Left ventricle myocardium inferior (tissue), 1 donor: ENCODE results near the gene ENTR1. TPM values are rescaled to one million over a fixed set of nuclear protein-coding genes. Genes with fewer than 3 reads are reported as not detected.

Source experiments
- DNase-seq: peaks from one replicate; pipeline ENCODE4 v3.0.0-alpha.2; 2020
- H3K27ac ChIP-seq: fragments of 200-600 bp; replicated peaks from 2 replicates; pipeline ENCODE4 v1.8.0; 2021
- H3K27me3 ChIP-seq: fragments of 200-600 bp; 2 replicates; pipeline ENCODE4 v1.8.0; 2021; ENCODE audit warnings: low read depth
- H3K36me3 ChIP-seq: fragments of 200-600 bp; 2 replicates; pipeline ENCODE4 v1.8.0; 2021
- H3K4me1 ChIP-seq: fragments of 200-600 bp; 2 replicates; pipeline ENCODE4 v1.8.0; 2021
- H3K4me3 ChIP-seq: fragments of 200-600 bp; 2 replicates; pipeline ENCODE4 v1.8.0; 2021; ENCODE audit warnings: mild to moderate bottlenecking, moderate library complexity
- H3K9me3 ChIP-seq: fragments of 200-600 bp; replicated peaks from 2 replicates; pipeline ENCODE4 v1.8.0; 2021
- intact Hi-C: fragments of 100-400 bp; cut with micrococcal nuclease; formaldehyde crosslinking; loops from one replicate; pipeline ENCODE4 v1.11.0; 2022
- total RNA-seq: library from RNA; stranded (reverse); fragmentation: NEBNext Ultra II Directional; extraction: Animal tissue kit (Norgen Biotek cat#: 25700); gene quantifications from one replicate; pipeline ENCODE4 v1.2.1, GENCODE V29; 2021
- TF ChIP-seq, protein P1 (sequence below): fragments of 200-600 bp; IDR thresholded peaks from 2 replicates; pipeline ENCODE4 v1.8.0; 2021; ENCODE audit warnings: antibody characterized with exemption, mild to moderate bottlenecking, borderline replicate concordance
- donor health status: DM: no; HTN: yes; CAD: no; lungs with severe emphysema.

ENTR1 gene
- total RNA-seq, 1 donor from 2014 or later, result 20.1 TPM

DNA sequence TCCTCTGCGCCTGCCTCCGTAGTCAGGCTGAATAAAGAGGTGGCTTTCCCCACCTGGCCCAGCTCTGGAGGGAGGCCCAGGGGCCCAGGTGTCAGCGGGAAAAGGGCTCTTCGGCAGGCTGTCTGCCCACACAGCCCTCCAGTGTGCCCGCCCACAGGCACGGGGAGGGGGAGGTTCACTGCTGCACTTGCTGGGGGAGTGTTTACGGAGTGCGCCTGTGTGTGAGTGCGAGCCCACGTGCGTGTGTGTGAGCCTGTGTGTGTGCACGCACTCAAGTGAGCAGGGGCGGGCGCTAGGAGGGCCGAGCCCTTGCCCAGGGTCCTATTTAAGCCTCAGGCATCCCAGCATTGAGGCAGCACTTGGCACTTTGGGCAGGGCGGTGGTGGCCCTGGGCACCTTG, 57.7 kb downstream of the ENTR1 start:
- Histone ChIP-seq H3K4me3 (peak overlapping the region; percentile 64), H3K9me3 (no peaks in the 10 kb centered on the region), H3K27me3 (no peaks in the 10 kb centered on the region), H3K36me3 (peaks cover 31% of the 10 kb centered on the region), H3K27ac (peak overlapping the region; percentile 93), H3K4me1 (peaks cover 41% of the 10 kb centered on the region)
- intact Hi-C loops, result no loop called here
- TF ChIP-seq, protein P1, sequence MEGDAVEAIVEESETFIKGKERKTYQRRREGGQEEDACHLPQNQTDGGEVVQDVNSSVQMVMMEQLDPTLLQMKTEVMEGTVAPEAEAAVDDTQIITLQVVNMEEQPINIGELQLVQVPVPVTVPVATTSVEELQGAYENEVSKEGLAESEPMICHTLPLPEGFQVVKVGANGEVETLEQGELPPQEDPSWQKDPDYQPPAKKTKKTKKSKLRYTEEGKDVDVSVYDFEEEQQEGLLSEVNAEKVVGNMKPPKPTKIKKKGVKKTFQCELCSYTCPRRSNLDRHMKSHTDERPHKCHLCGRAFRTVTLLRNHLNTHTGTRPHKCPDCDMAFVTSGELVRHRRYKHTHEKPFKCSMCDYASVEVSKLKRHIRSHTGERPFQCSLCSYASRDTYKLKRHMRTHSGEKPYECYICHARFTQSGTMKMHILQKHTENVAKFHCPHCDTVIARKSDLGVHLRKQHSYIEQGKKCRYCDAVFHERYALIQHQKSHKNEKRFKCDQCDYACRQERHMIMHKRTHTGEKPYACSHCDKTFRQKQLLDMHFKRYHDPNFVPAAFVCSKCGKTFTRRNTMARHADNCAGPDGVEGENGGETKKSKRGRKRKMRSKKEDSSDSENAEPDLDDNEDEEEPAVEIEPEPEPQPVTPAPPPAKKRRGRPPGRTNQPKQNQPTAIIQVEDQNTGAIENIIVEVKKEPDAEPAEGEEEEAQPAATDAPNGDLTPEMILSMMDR, result no peak
- no peak for DNase-seq

Other genes starting within 250 kb of the ENTR1 start
- gene LHX3, start 205.5 kb downstream of the ENTR1 start, total RNA-seq, result not detected
- gene QSOX2, start 164.8 kb downstream of the ENTR1 start, total RNA-seq, result 8.0 TPM
- not detected for gene CCDC187, start 106.5 kb downstream of the ENTR1 start, total RNA-seq
- gene GPSM1, start 83.1 kb downstream of the ENTR1 start, total RNA-seq, result 69.0 TPM
- 37.6 TPM for gene DNLZ, start 46.9 kb downstream of the ENTR1 start, total RNA-seq
- 1.2 TPM for gene CARD9, start 36.9 kb downstream of the ENTR1 start, total RNA-seq
- gene SNAPC4, start 10.4 kb downstream of the ENTR1 start, total RNA-seq, result 5.2 TPM
- gene PMPCA, start within 50 bp of the ENTR1 start, total RNA-seq, result 80.9 TPM
- gene INPP5E, start 29.2 kb upstream of the ENTR1 start, total RNA-seq, result 10.6 TPM
- gene SEC16A, start 72.4 kb upstream of the ENTR1 start, total RNA-seq, result 23.4 TPM
- 17.6 TPM for gene NOTCH1, start 135.4 kb upstream of the ENTR1 start, total RNA-seq